Measurements from ENCODE around the gene CLCA1.

The CLCA1 gene

GRCh38 chr1:86466109-86466844, 2.5 kb upstream of the CLCA1 start:
- peak; percentile 62 for DNase-seq

- DNase-seq = no peak
These were observed 1.7 kb upstream of the CLCA1 start for GRCh38 chr1:86466986-86467385.

- no peak for DNase-seq
These were observed 2.1 kb downstream of the CLCA1 start for GRCh38 chr1:86470859-86471258.

GRCh38 chr1:86471291-86471690, 2.6 kb downstream of the CLCA1 start:
- DNase-seq = no peak

- no peak for DNase-seq
These were observed 3.4 kb downstream of the CLCA1 start for GRCh38 chr1:86472152-86472551.

- DNase-seq = no peak
These were observed 4.0 kb downstream of the CLCA1 start for GRCh38 chr1:86472767-86473166.

GRCh38 chr1:86477256-86477655, 8.5 kb downstream of the CLCA1 start:
- DNase-seq = no peak

- no peak for DNase-seq
These were observed 9.0 kb downstream of the CLCA1 start for GRCh38 chr1:86477682-86478081.

GRCh38 chr1:86478416-86479156, 9.9 kb downstream of the CLCA1 start:
- DNase-seq = no peak

- no peak for DNase-seq
These were observed 13.2 kb downstream of the CLCA1 start for GRCh38 chr1:86481966-86482365.

GRCh38 chr1:86487131-86487810, 18.5 kb downstream of the CLCA1 start:
- no peak for DNase-seq

- no peak for DNase-seq
These were observed 19.0 kb downstream of the CLCA1 start for GRCh38 chr1:86487811-86488141.

- no peak for DNase-seq
These were observed 20.6 kb downstream of the CLCA1 start for GRCh38 chr1:86489242-86489878.

GRCh38 chr1:86491171-86491950, 22.6 kb downstream of the CLCA1 start:
- no peak for DNase-seq

GRCh38 chr1:86498281-86498680, 29.6 kb downstream of the CLCA1 start:
- DNase-seq = no peak

- DNase-seq = no peak
These were observed 31.4 kb downstream of the CLCA1 start for GRCh38 chr1:86499987-86500593.

GRCh38 chr1:86500714-86501113, 32.0 kb downstream of the CLCA1 start:
- DNase-seq = no peak

GRCh38 chr1:86502125-86502646, 33.5 kb downstream of the CLCA1 start:
- peak; percentile 49 for DNase-seq

GRCh38 chr1:86502721-86503405, 34.1 kb downstream of the CLCA1 start:
- peak; percentile 72 for DNase-seq

- DNase-seq = peak; percentile 45
These were observed 34.8 kb downstream of the CLCA1 start for GRCh38 chr1:86503406-86504136.

GRCh38 chr1:86504137-86504479, 35.4 kb downstream of the CLCA1 start:
- DNase-seq = no peak

Measured in DMS79 treated with DMSO at 0.1 percent for 48 hours (cell line).